ENCODE measurements around the gene TULP4.
"Not testable (repeated sequence)": the region's sequence is repeated elsewhere in the genome, so short reads cannot be mapped to it uniquely, and the experiment has no call there.

Gene TULP4

GRCh38 chr6:158329531-158329930 lies 17.3 kb downstream of the TULP4 start:
- DNase-seq, result no peak

GRCh38 chr6:158330016-158330415 lies 17.8 kb downstream of the TULP4 start:
- DNase-seq, result no peak

DNA sequence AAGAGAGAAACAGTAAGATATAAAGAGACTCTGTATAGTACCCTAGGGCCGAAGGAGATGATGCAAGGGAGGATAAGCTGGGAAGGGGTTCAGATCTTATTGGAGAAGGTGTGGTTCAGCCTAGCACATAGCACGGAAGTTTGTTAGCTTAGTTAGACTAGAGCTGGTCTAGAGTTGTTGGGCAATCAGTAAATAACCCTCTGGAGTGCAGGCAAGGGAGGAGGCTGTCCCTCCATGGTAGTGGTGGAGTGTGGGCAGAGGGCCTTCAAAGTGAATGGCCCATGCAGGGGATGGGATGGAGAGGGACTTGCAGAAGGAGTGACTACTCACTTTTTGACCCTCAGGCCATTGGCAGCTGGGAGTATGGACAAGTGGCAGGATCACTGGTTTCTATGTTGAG lies 20.0 kb downstream of the TULP4 start:
- no peak for DNase-seq

GRCh38 chr6:158333094-158333493 lies 20.8 kb downstream of the TULP4 start:
- DNase-seq, result no peak

GRCh38 chr6:158334534-158334933 lies 22.3 kb downstream of the TULP4 start:
- DNase-seq, result no peak

GRCh38 chr6:158337332-158337731 lies 25.1 kb downstream of the TULP4 start:
- DNase-seq, result no peak

DNA sequence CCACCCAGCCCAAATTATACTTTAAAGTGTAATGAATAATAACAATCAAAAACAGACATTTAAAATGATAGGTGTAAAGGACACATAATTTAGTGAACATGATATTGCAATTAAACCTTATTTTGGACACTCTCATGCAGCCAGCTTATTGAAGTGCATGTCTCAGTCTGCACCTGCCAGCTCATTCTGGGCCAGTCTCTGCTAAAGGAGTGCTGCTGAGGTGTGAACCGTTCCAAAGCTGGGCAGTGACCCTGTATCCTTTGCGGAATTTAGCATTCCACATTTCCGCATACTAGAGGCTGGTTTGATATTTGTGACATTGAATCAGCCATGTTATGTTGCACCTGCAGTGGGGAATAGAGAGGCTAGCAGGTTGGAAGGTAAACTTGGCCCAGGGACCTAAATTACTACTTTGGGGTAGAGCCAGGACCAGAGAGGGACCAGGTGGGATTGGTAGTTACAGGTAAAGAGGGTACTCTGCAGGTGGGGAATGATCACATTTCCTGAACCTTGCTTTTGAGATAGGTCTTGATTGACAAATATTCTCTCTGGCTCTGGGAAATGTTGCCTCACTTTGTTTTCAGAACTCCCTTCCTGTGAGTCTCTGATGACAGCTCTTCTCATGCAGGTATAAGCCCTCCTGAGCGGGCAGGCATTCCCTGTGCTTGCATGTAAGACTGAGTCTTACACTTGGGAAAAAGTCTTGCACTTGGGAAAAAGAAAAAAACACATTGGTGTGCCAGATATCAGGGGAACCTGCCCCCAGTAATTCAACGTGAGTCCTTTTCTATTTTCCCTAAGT lies 26.2 kb downstream of the TULP4 start:
- no peak for DNase-seq

- not testable (repeated sequence) for DNase-seq
These were observed 26.9 kb downstream of the TULP4 start for GRCh38 chr6:158339197-158339596.

- DNase-seq, result no peak
These were observed 28.0 kb downstream of the TULP4 start for GRCh38 chr6:158340252-158340651.

DNA sequence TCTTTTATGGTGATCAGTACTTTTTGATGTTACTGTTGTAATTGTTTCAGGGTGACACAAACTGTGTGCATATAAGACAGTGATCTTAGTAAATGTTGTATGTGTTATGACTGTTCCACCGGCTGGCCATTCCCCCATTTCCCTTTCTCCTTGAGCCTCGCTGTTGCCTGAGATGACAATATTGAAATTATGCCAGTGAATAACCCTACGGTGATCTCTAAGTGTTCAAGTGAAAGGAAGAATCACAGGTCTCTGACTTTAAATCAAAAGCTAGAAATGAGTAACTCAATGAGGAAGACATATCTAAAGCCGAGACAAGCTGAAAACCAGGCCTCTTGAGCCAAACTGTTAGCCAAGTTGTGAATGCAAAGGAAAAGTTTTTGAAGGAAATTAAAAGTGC lies 32.3 kb downstream of the TULP4 start:
- no peak for DNase-seq

DNA sequence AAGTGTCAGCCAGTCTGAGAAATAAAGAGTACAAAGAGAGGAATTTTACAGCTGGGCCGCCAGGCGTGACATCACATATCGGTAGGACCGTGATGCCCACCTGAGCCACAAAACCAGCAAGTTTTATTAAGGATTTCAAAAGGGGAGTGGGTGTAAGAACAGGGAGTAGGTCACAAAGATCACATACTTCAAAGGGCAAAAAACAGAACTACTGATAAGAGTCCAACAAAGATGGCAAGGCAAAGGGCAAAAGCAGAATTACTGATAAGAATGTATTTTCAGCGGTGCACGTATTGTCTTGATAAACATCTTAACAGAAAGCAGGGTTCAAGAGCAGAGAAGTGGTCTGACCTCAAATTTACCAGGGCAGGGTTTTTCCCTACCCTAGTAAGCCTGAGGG lies 33.2 kb downstream of the TULP4 start:
- not testable (repeated sequence) for DNase-seq

- no peak for DNase-seq
These were observed 35.1 kb downstream of the TULP4 start for GRCh38 chr6:158347335-158347734.

- not testable (repeated sequence) for DNase-seq
These were observed 36.7 kb downstream of the TULP4 start for GRCh38 chr6:158348737-158349504.

DNA sequence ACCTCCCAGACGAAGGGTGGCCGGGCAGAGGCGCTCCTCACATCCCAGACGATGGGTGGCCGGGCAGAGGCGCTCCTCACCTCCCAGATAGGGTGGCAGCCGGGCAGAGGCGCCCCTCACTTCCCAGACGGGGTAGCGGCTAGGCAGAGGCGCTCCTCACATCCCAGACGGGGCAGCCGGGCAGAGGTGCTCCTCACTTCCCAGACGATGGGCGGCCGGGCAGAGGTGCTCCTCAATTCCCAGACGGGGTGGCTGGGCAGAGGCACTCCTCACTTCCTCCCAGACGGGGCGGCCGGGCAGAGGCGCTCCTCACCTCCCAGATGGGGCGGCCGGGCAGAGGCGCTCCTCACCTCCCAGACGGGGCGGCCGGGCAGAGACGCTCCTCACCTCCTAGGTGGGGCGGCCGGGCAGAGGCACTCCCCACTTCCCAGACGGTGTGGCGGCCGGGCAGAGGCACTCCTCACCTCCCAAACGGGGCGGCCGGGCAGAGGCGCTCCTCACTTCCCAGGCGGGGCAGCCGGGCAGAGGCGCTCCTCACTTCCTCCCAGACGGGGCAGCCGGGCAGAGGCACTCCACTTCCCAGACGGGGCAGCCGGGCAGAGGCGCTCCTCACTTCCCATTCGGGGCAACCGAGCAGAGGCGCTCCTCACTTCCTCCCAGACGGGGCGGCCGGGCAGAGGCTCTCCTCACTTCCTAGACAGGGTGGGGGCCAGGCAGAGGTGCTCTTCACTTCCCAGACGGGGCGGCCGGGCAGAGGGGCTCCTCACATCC lies 37.4 kb downstream of the TULP4 start:
- not testable (repeated sequence) for DNase-seq

GRCh38 chr6:158350731-158351130 lies 38.5 kb downstream of the TULP4 start:
- not testable (repeated sequence) for DNase-seq

- no peak for DNase-seq
These were observed 41.9 kb downstream of the TULP4 start for GRCh38 chr6:158353883-158354877.

GRCh38 chr6:158356586-158357546 lies 44.6 kb downstream of the TULP4 start:
- DNase-seq, result no peak

- DNase-seq, result no peak
These were observed 45.4 kb downstream of the TULP4 start for GRCh38 chr6:158357570-158358216.

DNA sequence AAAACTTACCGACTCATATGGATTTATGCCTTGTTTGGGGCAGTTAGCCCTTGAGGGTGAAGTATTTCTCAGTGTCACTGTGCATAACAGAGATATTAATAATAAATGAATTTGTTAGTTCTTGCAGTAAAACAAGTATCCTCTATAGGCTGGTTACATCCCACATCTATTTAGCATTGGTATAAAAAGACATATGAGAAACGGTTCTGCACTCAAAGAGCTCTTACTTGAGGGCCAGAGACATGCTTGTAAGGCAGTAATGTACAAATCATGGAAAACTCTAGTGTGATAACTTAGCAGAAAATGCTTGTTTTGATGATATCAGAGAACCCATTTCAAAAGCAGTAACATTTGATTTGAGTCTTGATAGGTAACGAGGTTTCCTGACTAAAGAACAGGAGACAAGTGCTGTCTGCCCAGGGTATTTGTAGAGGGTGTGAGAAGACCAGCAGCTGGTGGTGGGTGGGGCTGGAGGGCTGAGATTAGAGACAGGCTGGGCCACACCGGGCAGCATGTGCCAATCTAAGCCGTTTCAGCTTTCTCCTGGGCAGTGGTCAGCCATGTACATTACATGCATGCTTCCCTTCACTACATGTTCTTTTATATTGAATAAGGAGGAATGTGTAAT lies 46.3 kb downstream of the TULP4 start:
- no peak for DNase-seq

DNA sequence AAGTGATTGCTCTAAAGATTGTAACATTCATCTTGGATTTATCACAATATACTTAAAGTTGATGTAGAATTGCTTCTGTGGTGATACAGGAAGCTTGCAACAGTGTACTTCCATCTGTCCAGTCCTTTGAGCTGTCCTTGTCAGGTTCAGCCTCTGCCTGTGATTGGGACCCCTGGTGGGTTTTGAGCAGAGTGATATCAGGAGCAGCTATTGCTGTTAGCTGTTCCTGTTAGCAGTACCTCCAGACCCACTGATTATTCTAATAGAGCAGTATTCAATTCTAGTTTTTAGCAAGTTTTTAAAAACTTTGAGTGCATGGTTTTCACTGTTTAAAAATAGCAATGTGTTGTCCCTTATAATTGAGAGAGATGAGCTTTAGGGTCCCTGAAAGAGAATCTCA lies 48.8 kb downstream of the TULP4 start:
- DNase-seq, result no peak
